ENCODE results near the gene CNTNAP3B.
"Not testable (repeated sequence)": the region's sequence is repeated elsewhere in the genome, so short reads cannot be mapped to it uniquely, and the experiment has no call there.

CNTNAP3B gene
- 0 reads per million in 3 experiments for total RNA-seq

DNA sequence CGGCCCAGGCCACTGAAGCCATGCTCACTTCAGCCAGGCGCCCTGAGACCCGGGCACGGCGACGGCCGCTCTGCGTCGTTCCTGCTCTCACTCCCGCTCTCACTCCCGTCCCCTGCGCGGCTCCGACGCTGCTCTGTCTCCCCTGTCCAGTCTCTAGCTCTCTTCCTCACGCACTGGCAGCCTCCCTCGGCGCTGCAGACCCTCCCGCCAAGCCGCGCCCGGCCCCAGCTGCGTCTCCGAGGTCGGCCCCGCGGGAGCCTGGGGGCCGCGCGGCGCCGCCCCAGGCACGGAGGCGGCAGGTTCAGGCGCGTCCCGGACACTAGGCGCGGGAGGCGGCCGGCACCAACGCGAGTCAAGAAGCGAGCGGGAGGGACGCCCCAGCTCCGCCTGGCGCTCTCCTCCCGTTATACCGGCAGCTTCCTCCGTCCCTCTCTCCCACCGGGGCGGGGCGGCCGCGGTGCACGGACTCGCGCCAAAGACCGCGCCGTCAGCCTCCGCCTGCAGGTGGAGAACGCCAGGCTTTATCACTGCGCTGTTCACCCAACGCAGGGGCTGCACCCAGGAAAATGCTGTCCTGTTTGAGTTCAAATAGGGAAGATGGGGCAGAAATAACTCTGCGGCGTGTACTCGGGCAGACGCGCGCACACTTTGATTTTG, at the start of gene CNTNAP3B:
CNTNAP3B (minus strand) TSS at position 354 of the 657 bp plus-strand sequence; CDS start at position 22, 332 bp downstream.
- not testable (repeated sequence) for DNase-seq

DNA sequence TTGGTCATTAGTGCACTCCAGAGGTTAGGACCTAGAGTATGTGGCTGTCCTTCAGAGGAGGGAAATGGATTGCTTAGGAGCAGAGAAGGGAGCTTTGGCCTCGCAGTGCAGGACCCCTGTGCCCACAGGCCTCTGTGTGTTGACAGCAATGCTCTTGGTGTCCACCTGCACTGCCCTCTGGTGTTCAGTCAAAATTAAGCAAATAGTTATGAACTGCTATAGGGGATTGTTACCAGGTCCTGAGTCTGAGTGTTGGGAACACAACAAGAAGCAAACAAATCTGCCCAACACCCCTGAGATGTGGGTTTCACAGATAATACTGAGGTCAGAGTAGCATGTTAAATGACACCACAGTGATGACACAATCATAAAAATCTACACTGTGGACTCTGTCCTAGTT, 31.1 kb upstream of the CNTNAP3B start:
- not testable (repeated sequence) for DNase-seq

DNA sequence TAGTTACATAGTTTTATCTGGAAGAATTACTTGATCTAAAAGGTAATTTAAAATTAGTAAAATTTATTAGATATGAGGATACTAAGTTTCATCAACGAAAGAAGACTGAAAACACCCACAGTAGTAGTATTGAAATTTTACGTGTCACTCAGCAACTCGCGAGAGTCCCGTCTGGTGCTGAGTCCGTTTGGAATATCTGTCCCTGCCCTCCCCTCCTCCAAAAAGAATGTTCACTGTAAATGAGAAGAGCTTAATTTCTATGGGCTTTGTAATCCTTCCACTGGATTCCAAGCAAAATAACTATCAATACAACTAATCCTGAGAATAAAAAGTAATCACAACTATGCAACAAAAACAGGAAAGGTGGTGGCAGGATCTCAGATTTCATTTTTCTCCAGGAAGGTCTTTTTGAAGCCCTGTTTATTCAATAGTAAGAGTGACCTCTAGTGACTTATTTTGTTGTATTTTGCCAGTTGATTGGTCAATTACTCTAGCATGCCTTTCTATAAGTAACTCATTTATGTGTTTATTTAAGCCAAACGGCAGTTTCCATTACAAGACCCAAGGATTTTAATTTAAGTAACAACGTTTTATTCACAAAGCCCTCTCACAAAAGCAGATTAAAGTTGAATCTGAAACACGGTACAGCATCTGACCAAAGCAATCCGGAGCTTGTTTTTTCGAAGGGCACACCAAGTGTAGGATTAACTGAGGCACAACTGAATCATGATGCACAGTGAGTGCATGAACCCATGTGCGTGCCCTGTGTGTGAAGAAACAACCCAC, 2.0 kb downstream of the CNTNAP3B start:
- DNase-seq, result not testable (repeated sequence)

DNA sequence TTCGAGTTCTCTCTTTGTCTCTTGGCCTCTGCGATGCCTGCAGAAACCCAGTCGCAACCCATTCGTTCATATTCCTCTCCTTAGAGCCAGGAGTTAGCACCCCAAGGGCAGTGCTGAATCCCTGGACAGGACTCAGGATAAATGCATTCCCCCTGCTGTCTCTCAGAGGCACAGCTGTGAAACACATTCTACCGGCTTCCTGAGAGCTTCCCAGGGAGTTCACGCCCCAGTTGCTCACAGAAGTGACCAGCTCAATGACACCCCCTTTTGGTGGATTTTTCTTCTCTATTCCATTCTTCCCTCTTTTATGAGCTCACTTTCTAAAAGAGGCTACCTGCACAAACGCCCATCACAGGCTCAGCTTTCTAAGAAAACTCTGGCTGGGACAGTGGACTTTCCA, 8.2 kb downstream of the CNTNAP3B start:
- not testable (repeated sequence) for DNase-seq

DNA sequence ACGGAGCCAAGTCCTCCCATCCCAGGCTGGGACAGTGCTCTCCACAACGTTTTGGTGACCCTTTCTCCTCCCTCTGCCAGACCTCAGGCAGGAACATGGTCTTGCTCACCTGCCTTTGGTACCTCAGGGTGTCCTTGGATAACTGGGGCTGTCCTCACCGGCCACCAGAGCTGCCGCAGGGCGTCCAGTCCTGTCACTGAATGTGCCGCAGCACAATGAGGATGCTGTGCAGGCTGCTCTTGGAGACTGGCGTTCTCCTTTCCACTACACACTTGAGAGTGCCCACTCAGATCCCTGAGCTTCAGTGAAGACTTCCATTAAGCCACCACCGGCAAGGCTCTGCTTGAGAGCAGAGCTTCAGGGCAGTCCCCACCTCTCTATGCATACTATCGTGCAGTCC, 33.3 kb downstream of the CNTNAP3B start:
- DNase-seq, result not testable (repeated sequence)

GRCh38 chr9:42084559-42084952, 44.7 kb downstream of the CNTNAP3B start:
- DNase-seq, result not testable (repeated sequence)

- DNase-seq, result not testable (repeated sequence)
Observed at GRCh38 chr9:42083877-42084558, 45.2 kb downstream of the CNTNAP3B start.

GRCh38 chr9:42080376-42080775, 48.9 kb downstream of the CNTNAP3B start:
- not testable (repeated sequence) for DNase-seq

DNA sequence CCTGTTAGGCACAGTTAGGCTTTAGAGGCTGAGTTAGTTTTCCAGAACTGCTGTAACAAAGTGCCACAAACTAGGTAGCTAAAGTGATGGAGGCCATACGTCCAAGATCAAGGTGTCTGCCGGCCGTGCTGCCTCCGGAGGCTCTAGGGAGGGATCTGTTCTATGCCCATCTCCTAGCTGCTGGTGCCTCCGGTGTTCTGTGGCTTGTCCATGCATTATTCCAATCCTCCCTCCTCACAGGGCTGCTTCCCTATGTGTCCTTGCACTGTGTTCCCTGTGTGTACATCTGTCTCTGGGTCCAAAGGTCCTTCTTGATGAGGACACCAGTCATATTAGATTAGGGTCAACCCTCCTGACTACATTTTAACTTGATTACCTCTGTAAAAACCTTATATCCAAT, 54.4 kb downstream of the CNTNAP3B start:
- DNase-seq, result not testable (repeated sequence)

DNA sequence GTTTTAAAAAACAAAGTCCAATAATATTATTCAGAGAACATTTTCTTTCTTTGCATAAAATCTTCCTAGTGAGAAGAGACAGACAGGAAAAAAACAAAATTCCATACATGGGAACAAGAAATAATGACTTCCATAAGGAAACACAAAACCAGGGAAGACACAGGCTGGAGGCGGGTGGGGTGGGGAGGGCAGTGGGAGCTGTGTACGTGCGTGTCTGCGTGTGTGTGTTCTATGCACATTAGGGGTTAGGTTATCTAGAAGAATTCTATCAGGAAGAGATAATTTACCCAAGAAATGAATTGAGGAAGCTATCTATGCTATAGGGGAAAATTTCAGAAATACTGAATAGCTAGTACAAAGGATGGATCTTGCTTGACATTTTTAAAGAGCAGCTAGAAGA, 58.2 kb downstream of the CNTNAP3B start:
- DNase-seq, result not testable (repeated sequence)

DNA sequence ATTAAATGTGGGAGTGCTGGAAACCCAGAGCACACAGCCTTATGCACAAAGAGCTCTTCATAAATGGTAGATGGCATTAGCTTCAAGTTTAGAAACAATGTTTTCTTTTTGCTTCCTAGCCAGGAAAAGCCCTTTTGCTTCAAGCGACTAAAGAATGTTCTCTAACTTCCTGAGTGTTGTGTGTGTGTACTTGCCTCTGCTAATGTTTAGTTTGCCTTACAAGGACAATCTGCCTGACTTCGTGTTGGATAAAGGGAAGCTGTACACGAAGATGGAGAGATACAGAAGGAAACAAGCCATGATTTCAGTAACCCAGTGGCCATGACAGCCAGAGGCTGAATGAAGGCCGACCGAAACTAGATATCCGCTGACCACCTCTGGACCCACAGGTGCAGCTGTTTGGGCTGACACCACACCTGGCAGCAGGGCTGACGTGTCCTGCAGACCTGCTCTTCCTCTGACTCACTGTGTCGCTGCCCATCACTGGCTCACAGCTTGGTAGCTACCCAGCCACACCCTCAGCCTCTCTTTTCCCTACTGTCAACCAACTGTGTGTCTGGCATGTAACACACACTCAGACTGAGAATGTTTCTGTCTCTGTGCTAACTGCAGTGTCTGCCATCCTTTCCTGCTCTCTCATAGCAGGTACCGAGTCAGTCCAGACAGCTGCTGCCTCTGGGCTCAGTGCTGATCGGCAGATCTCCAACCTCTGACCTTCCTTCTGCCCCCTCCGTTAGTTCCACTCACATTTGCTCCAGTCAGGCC, 59.0 kb downstream of the CNTNAP3B start:
- DNase-seq, result not testable (repeated sequence)

DNA sequence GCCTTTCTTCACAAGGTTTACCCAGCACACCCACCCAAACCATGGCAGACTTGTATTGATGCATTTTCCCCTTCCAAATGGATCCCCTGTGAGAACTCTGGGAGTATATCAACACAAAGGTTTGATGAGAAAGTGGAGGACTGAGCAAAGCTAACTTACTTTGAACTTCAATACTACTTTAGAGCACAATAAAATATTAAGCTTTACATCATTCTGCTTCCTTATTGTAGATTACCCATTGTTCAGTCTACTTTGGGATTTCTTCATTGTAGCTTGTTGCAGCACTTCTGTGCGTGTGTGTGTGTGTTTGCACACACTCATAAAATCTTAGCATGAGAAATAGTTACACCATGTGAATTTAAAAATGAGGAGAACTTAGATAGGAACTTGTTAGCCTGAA, 75.4 kb downstream of the CNTNAP3B start:
- not testable (repeated sequence) for DNase-seq

DNA sequence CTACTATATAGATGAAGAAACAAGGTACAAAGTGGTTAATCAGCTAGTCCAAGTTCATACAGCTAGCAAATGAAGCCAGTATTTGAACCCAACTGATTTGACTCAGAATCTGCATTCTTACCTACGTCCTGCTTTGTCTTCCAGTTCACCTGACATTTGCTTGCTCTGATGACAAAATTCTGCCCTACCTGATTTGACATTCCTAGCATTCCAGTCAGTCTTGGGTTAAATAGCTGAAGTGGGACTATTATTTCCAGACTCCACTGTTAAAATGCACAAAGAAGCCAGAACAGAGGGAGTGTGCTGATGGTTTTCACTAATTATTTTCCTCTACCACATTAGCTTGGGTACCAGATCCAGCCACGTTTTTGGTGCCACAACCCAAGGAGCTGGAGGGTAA, 78.5 kb downstream of the CNTNAP3B start:
- not testable (repeated sequence) for DNase-seq

DNA sequence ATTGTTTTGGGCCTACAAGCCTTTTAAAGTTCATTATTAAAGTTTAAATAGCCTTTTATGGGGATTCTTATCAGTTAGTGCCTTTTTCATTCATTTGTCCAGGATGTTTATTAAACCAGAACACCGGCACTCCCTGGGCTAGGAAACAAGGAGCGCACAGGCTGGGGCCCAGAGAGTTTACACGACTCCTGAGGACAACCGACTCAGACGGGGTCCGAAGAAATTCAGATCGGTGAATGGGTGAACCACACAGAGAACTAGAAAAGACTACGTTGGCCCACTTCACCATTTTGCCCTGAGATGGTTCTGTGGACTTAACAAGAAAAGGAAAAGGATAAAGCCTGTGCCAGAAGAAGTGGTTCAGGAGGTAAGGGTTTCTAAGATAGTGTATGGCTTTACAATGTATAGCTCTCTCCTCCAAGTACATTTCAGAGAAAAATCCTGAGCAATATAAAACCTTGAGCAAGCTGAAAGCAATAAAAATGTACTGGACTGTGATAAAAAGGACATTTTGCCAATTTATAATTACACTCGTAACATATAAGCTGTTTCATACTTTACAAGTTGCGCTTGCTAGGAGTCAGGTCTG, 84.7 kb downstream of the CNTNAP3B start:
- not testable (repeated sequence) for DNase-seq

DNA sequence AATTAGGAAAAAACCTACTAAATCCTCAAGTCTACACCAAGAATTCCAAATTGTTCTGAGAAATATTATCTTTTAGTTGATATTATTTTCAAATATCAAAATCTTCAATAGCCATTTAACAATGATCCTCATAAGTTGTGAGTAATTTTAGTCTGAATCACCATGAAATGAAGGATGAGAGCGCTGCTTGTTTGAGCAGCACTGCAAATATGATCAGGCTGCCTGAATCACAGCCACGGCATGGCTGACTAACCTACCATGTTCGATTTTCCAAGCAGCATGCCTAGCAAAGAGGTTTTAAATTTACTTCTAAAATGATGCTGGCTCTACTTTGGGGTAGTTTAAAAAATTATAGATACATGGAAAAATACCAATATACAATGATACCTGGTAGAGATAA, 95.7 kb downstream of the CNTNAP3B start:
- DNase-seq, result not testable (repeated sequence)

- DNase-seq, result not testable (repeated sequence)
Observed at GRCh38 chr9:42020639-42021038, 108.6 kb downstream of the CNTNAP3B start.

GRCh38 chr9:42018220-42018922, 110.9 kb downstream of the CNTNAP3B start:
- not testable (repeated sequence) for DNase-seq

DNA sequence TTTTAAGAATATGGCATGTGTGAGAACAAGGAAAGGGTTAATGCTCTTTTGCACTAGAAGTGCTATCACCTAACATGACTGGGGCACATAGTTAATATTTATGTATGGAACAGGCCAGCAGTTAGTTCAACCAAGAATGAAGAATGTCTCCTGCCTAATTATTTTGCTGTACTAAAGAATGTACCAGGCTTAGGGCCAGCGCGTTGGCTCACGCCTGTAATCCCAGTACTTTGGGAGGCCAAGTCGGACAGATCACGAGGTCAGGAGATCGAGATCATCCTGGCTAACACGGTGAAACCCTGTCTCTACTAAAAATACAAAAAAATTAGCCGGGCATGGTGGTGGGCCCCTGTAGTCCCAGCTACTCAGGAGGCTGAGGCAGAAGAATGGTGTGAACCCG, 114.9 kb downstream of the CNTNAP3B start:
- not testable (repeated sequence) for DNase-seq

DNA sequence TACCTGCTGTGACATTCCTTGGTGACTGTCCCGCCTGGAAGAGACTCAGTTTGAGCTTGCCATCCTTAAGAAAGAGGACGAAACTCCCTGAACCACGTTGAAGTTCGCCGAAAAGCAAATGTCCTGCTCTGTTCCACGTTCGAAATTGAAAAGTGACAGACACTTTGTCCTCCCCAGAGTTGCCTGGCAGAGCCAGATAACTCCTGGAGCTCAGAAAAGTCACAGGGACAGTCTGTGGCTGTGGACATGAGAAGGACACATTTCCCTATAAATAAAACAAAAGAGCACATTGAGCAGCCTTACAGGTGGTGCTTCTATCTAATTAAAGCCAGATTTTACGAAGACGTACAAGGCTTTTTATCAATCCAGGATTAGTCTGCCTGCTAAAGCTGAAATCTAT, 137.6 kb downstream of the CNTNAP3B start:
- not testable (repeated sequence) for DNase-seq

GRCh38 chr9:41980271-41980670, 149.0 kb downstream of the CNTNAP3B start:
- DNase-seq, result not testable (repeated sequence)

DNA sequence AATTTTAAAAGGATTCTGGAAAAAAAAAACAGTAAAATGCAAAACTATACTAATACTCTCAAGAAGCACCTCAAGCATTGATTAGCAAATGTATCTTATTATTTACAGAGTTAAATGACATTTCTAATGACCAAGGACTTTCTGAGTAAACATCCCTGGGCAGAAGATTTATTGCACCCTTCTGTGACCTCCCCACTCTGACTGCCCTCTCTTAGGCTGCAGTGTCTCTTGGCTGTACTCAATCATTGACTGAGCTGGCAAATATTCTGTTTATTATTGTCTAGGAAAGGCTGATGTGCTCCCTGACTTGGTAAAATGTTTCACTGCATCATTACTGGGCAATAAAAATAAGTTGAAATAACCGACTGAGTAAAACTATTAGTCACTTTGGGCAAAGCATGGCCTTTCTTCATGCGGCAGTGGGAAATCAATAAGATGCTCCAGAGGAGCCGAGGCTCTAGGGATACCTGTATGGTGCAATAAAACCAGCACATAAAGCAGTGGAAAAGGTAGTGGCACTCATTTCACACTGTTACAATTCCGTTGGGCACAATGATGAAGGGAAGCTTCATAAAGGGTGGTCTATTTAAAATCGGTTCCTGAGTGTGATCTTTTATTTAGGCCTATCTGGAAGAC, 151.1 kb downstream of the CNTNAP3B start:
- DNase-seq, result not testable (repeated sequence)

Measured in central memory CD4-positive, alpha-beta T cell (primary cell).